Neural cell (in vitro differentiated cells): ENCODE measurements around the gene ATXN2L. TPM values are rescaled to one million over a fixed set of nuclear protein-coding genes. Genes with fewer than 3 reads are reported as not detected.

Experiments
- H2AFZ ChIP-seq: fragments of 200-600, 300-800 bp; sonication (generic), shearing (Covaris generic); 2 replicates; pipeline ENCODE4 v1.6.0; 2014; ENCODE audit warnings: low read depth, mild to moderate bottlenecking, antibody characterized with exemption, low read length, moderate library complexity
- H3F3A ChIP-seq: fragments of 200-600 bp; shearing (Covaris generic); 2 replicates; pipeline ENCODE4 v1.6.1; 2016; ENCODE audit warnings: mild to moderate bottlenecking, moderate library complexity, mixed read lengths, antibody characterized with exemption, low read length; ENCODE audit not compliant: insufficient read depth, poor library complexity, severe bottlenecking
- H3K27ac ChIP-seq: fragments of 200-600, 300-800 bp; sonication (generic), shearing (Covaris generic); 2 replicates; pipeline ENCODE4 v1.5.1; 2014; ENCODE audit warnings: mild to moderate bottlenecking, low read length, moderate library complexity
- H3K27me3 ChIP-seq: fragments of 300-800, 200-600 bp; sonication (generic), shearing (Covaris generic); 2 replicates; pipeline ENCODE4 v1.6.0; 2014; ENCODE audit warnings: mild to moderate bottlenecking, low read depth, low read length, moderate library complexity; ENCODE audit not compliant: insufficient read depth
- H3K36me3 ChIP-seq: fragments of 300-800, 200-600 bp; sonication (generic), shearing (Covaris generic); 2 replicates; pipeline ENCODE4 v1.5.1; 2014; ENCODE audit warnings: mild to moderate bottlenecking, antibody characterized with exemption, low read length, moderate library complexity; ENCODE audit not compliant: insufficient read depth
- H3K4me2 ChIP-seq: fragments of 300-800, 200-600 bp; sonication (generic), shearing (Covaris generic); 2 replicates; pipeline ENCODE4 v1.6.0; 2014; ENCODE audit warnings: mild to moderate bottlenecking, low read length
- H3K4me3 ChIP-seq: fragments of 300-800, 200-600 bp; sonication (generic), shearing (Covaris generic); 2 replicates; pipeline ENCODE4 v1.5.1; 2014; ENCODE audit warnings: mild to moderate bottlenecking, low read length, moderate library complexity
- H3K79me2 ChIP-seq: fragments of 200-600 bp; shearing (Covaris generic); replicated peaks from 2 replicates; pipeline ENCODE4 v1.6.0; 2014; ENCODE audit warnings: mild to moderate bottlenecking, low read length, moderate library complexity; ENCODE audit not compliant: insufficient read depth
- H3K9ac ChIP-seq: fragments of 300-800, 200-600 bp; sonication (generic), shearing (Covaris generic); 2 replicates; pipeline ENCODE4 v1.6.1; 2016; ENCODE audit warnings: mild to moderate bottlenecking, low read length, mixed read lengths
- H3K9me2 ChIP-seq: fragments of 200-600 bp; shearing (Covaris generic); 2 replicates; pipeline ENCODE4 v1.6.1; 2016; ENCODE audit warnings: mild to moderate bottlenecking, low read length, mixed read lengths; ENCODE audit not compliant: insufficient read depth
- H3K9me3 ChIP-seq: fragments of 200-600, 300-800 bp; sonication (generic), shearing (Covaris generic); 2 replicates; pipeline ENCODE4 v1.6.1; 2016; ENCODE audit warnings: mild to moderate bottlenecking, mixed run types, low read length, moderate library complexity, mixed read lengths
- H4K20me1 ChIP-seq: fragments of 200-600 bp; shearing (Covaris generic); 2 replicates; pipeline ENCODE4 v1.6.1; 2016; ENCODE audit warnings: mild to moderate bottlenecking, mixed run types; ENCODE audit not compliant: insufficient read depth
- CTCF ChIP-seq: fragments of 450-650 bp; IDR thresholded peaks from 2 replicates; pipeline ENCODE4 v1.5.1; 2014; ENCODE audit warnings: antibody characterized with exemption, mild to moderate bottlenecking, moderate library complexity; ENCODE audit not compliant: poor library complexity, severe bottlenecking
- EP300 ChIP-seq: fragments of 450-650 bp; conservative IDR thresholded peaks from 2 replicates; pipeline ENCODE4 v1.6.1; 2014; ENCODE audit warnings: antibody characterized with exemption, mild to moderate bottlenecking, moderate library complexity; ENCODE audit not compliant: poor library complexity, severe bottlenecking
- EZH2 ChIP-seq: fragments of 200-600, 300-800 bp; shearing (Covaris generic), sonication (generic); IDR thresholded peaks from 2 replicates; pipeline ENCODE4 v1.6.1; 2014; ENCODE audit warnings: antibody characterized with exemption, low read length, borderline replicate concordance, mild to moderate bottlenecking; ENCODE audit not compliant: insufficient read depth, poor library complexity, severe bottlenecking
- MXI1 ChIP-seq: fragments of 450-650 bp; conservative IDR thresholded peaks from 2 replicates; pipeline ENCODE4 v1.6.1; 2014; ENCODE audit warnings: antibody characterized with exemption, mild to moderate bottlenecking; ENCODE audit not compliant: poor library complexity, severe bottlenecking
- POLR2AphosphoS5 ChIP-seq: IDR thresholded peaks from 2 replicates; pipeline ENCODE4 v1.6.1; 2012
- RAD21 ChIP-seq: fragments of 450-650 bp; conservative IDR thresholded peaks from 2 replicates; pipeline ENCODE4 v1.6.1; 2014; ENCODE audit warnings: antibody characterized with exemption, mild to moderate bottlenecking, moderate library complexity
- REST ChIP-seq: IDR thresholded peaks from 2 replicates; pipeline ENCODE4 v1.6.1; 2012; ENCODE audit warnings: borderline replicate concordance
- SMC3 ChIP-seq: fragments of 450-650 bp; conservative IDR thresholded peaks from 2 replicates; pipeline ENCODE4 v1.6.1; 2014; ENCODE audit warnings: antibody characterized with exemption, mild to moderate bottlenecking, moderate library complexity; ENCODE audit not compliant: poor library complexity
- TAF1 ChIP-seq: IDR thresholded peaks from 2 replicates; pipeline ENCODE4 v1.6.1; 2012; ENCODE audit warnings: low read depth
- polyA plus RNA-seq: library from polyadenylated mRNA; depleted of rRNA; stranded (reverse); fragments of >200 nt; gene quantifications from 2 replicates; pipeline ENCODE4 v1.2.3, GENCODE V29; 2014

ATXN2L gene
- polyA plus RNA-seq, 1 donor from 2014 or later: 24.0 TPM

GRCh38 chr16:28876019-28876659 is 53.3 kb downstream of the ATXN2L start:
- Histone ChIP-seq H2AFZ (no peak overlapping the region), H3K4me2 (no peak overlapping the region), H3K9me2 (no peaks in the 10 kb centered on the region), H3K9me3 (no peaks in the 10 kb centered on the region), H3K9ac (no peak overlapping the region), H4K20me1 (no peaks in the 10 kb centered on the region), H3K36me3 (no peaks in the 10 kb centered on the region), H3K27ac (no peak overlapping the region), H3F3A (no peaks in the 10 kb centered on the region), H3K4me3 (no peak overlapping the region), H3K27me3 (no peaks in the 10 kb centered on the region), H3K79me2 (no peaks in the 10 kb centered on the region)
- TF ChIP-seq POLR2AphosphoS5 (no peak), TAF1 (no peak), EZH2 (no peak), REST (no peak), EP300 (no peak), CTCF (no peak), SMC3 (no peak), MXI1 (no peak), RAD21 (no peak)

GRCh38 chr16:28876973-28877654 is 54.3 kb downstream of the ATXN2L start:
- H3K79me2 ChIP-seq: no peaks in the 10 kb centered on the region
- no peaks in the 10 kb centered on the region for H3K27me3 ChIP-seq
- no peak for TF ChIP-seq SMC3
- TF ChIP-seq MXI1: no peak
- H3K27ac ChIP-seq: no peak overlapping the region
- no peaks in the 10 kb centered on the region for H3K36me3 ChIP-seq
- no peak overlapping the region for H3K4me2 ChIP-seq
- no peak overlapping the region for H3K4me3 ChIP-seq
- no peaks in the 10 kb centered on the region for H3K9me3 ChIP-seq
- H3K9me2 ChIP-seq: no peaks in the 10 kb centered on the region
- no peak overlapping the region for H2AFZ ChIP-seq
- H3K9ac ChIP-seq: no peak overlapping the region
- no peaks in the 10 kb centered on the region for H3F3A ChIP-seq
- no peaks in the 10 kb centered on the region for H4K20me1 ChIP-seq
